ENCODE measurements around the gene TMEM254.

DNA sequence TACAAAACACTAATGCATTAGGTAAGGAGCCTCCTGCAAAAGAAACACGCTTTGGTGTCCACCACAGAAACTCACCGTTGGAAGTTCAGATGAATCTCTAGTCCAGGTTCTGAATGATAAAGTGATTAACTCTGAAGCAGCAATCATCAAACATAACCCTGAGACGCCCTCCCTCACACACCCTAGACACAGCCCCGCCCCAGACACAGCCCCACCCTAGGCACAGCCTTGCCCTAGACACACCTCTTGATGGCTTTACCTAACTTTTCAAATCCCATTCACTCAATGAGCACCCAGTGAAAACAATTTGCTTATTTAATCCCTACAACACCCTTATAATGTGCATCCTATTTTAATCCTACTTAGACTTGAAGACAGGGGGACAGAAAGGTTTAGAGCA lies 21.3 kb upstream of the TMEM254 start:
- no peak for TF ChIP-seq EZH2 (IDR thresholded peaks at IDR 0.05; ENCODE audit: borderline replicate concordance, low read length)
- TF ChIP-seq, protein P1, sequence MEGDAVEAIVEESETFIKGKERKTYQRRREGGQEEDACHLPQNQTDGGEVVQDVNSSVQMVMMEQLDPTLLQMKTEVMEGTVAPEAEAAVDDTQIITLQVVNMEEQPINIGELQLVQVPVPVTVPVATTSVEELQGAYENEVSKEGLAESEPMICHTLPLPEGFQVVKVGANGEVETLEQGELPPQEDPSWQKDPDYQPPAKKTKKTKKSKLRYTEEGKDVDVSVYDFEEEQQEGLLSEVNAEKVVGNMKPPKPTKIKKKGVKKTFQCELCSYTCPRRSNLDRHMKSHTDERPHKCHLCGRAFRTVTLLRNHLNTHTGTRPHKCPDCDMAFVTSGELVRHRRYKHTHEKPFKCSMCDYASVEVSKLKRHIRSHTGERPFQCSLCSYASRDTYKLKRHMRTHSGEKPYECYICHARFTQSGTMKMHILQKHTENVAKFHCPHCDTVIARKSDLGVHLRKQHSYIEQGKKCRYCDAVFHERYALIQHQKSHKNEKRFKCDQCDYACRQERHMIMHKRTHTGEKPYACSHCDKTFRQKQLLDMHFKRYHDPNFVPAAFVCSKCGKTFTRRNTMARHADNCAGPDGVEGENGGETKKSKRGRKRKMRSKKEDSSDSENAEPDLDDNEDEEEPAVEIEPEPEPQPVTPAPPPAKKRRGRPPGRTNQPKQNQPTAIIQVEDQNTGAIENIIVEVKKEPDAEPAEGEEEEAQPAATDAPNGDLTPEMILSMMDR (IDR thresholded peaks at IDR 0.05; ENCODE audit: low read length): no peak
